HEK293 (cell line): ENCODE results near the gene BEGAIN.

Source experiments
- CTCF ChIA-PET: fragments of 350-600 bp; formaldehyde crosslinking; extraction: SDS; loops from one replicate; lab custom pipeline; 2021; ENCODE audit warnings: antibody characterized with exemption; lab: Yijun Ruan, JAX
- POLR2A ChIA-PET: fragments of 300-600 bp; formaldehyde crosslinking; extraction: SDS; loops from one replicate; lab custom pipeline; 2020; ENCODE audit warnings: antibody characterized with exemption, inconsistent platforms; lab: Yijun Ruan, JAX
- H3K27ac ChIP-seq: fragments of 200-500 bp; sonication (Bioruptor generic); 2 replicates; pipeline ENCODE4 v1.5.1; 2014; ENCODE audit warnings: low read depth, low read length, control low read depth, inconsistent platforms; ENCODE audit errors: extremely low read depth
- H3K36me3 ChIP-seq, 2 experiments: fragments of 200-500 bp in 1 of 2; sonication (Bioruptor generic) in 1 of 2; 1 replicate in 1 of 2; 2 replicates in 1 of 2; pipeline ENCODE4 v1.5.1; 2014 to 2017; ENCODE audit warnings: inconsistent platforms in 2 of 2, low read length in 2 of 2; ENCODE audit not compliant: control insufficient read depth in 2 of 2, insufficient read depth in 1 of 2
- H3K4me1 ChIP-seq: fragments of 200-500 bp; sonication (Bioruptor generic); 2 replicates; pipeline ENCODE4 v1.5.1; 2014; ENCODE audit warnings: mild to moderate bottlenecking, low read length, inconsistent platforms; ENCODE audit not compliant: control insufficient read depth, insufficient read depth
- H3K4me3 ChIP-seq: 2 replicates; pipeline ENCODE4 v1.5.1; 2011; ENCODE audit warnings: low read depth, mild to moderate bottlenecking, control low read depth, low read length, moderate library complexity
- H3K9me3 ChIP-seq: fragments of 200-500 bp; sonication (Bioruptor generic); 2 replicates; pipeline ENCODE4 v1.5.1; 2014; ENCODE audit warnings: low read depth, low read length, inconsistent platforms; ENCODE audit not compliant: control insufficient read depth, insufficient read depth
- BCL11B ChIP-seq: fragments of 450-650 bp; formaldehyde crosslinking; IDR thresholded peaks from 2 replicates; pipeline ENCODE4 v1.5.1; 2016; ENCODE audit warnings: low read depth, missing biosample characterization, missing genetic modification characterization
- GFI1B ChIP-seq: fragments of 450-650 bp; formaldehyde crosslinking; IDR thresholded peaks from 2 replicates; pipeline ENCODE4 v1.5.1; 2016; ENCODE audit warnings: missing biosample characterization, missing genetic modification characterization
- MZF1 ChIP-seq: fragments of 450-650 bp; formaldehyde crosslinking; IDR thresholded peaks from 2 replicates; pipeline ENCODE4 v1.5.1; 2017; ENCODE audit warnings: missing biosample characterization, missing genetic modification characterization, borderline replicate concordance
- PRDM1 ChIP-seq: fragments of 450-650 bp; formaldehyde crosslinking; IDR thresholded peaks from 2 replicates; pipeline ENCODE4; 2016; ENCODE audit warnings: missing biosample characterization, missing genetic modification characterization
- PRDM10 ChIP-seq: fragments of 450-650 bp; formaldehyde crosslinking; IDR thresholded peaks from 2 replicates; pipeline ENCODE4 v1.5.1; 2016; ENCODE audit warnings: missing biosample characterization, missing genetic modification characterization
- ZEB2 ChIP-seq: fragments of 450-650 bp; formaldehyde crosslinking; IDR thresholded peaks from 2 replicates; pipeline ENCODE4 v1.5.1; 2016; ENCODE audit warnings: missing biosample characterization, missing genetic modification characterization
- ZNF146 ChIP-seq: fragments of 450-650 bp; formaldehyde crosslinking; IDR thresholded peaks from 2 replicates; pipeline ENCODE4 v1.5.1; 2016; ENCODE audit warnings: missing biosample characterization, missing genetic modification characterization
- ZNF148 ChIP-seq: fragments of 450-650 bp; formaldehyde crosslinking; IDR thresholded peaks from 2 replicates; pipeline ENCODE4 v1.5.0; 2017; ENCODE audit warnings: missing biosample characterization, missing genetic modification characterization, borderline replicate concordance
- ZNF18 ChIP-seq: fragments of 450-650 bp; formaldehyde crosslinking; IDR thresholded peaks from 2 replicates; pipeline ENCODE4 v1.5.1; 2016; ENCODE audit warnings: missing biosample characterization, missing genetic modification characterization
- ZNF488 ChIP-seq: fragments of 450-650 bp; formaldehyde crosslinking; IDR thresholded peaks from 2 replicates; pipeline ENCODE4 v1.5.1; 2016; ENCODE audit warnings: missing biosample characterization, missing genetic modification characterization
- ZNF510 ChIP-seq: fragments of 450-650 bp; formaldehyde crosslinking; IDR thresholded peaks from 2 replicates; pipeline ENCODE4 v1.5.1; 2018; ENCODE audit warnings: mild to moderate bottlenecking, missing genetic modification characterization, missing biosample characterization; ENCODE audit not compliant: insufficient replicate concordance
- ZNF623 ChIP-seq: fragments of 450-650 bp; formaldehyde crosslinking; IDR thresholded peaks from 2 replicates; pipeline ENCODE4 v1.5.1; 2016; ENCODE audit warnings: missing biosample characterization, missing genetic modification characterization
- ZNF747 ChIP-seq: fragments of 450-650 bp; formaldehyde crosslinking; IDR thresholded peaks from 2 replicates; pipeline ENCODE4 v1.5.1; 2016; ENCODE audit warnings: missing biosample characterization, missing genetic modification characterization
- ZNF843 ChIP-seq: fragments of 450-650 bp; formaldehyde crosslinking; IDR thresholded peaks from 2 replicates; pipeline ENCODE4 v1.5.1; 2016; ENCODE audit warnings: missing biosample characterization, missing genetic modification characterization

The BEGAIN gene

GRCh38 chr14:100541621-100542560 lies 45.3 kb downstream of the BEGAIN start (continued):
- no peak for TF ChIP-seq ZNF843 (tag by site-specific recombination)
- no peak for TF ChIP-seq MZF1
- no peak for TF ChIP-seq ZNF747
- no peak for TF ChIP-seq ZNF623
- no peak for TF ChIP-seq PRDM1 (tag by site-specific recombination)
- TF ChIP-seq PRDM10 (tag by site-specific recombination) = no peak
- TF ChIP-seq ZEB2 (tag by site-specific recombination) = no peak
- TF ChIP-seq ZNF18 (tag by site-specific recombination) = no peak
- TF ChIP-seq ZNF146 (tag by site-specific recombination) = no peak
- TF ChIP-seq, all 188 proteins: peak for 0

GRCh38 chr14:100540926-100541620 lies 46.1 kb downstream of the BEGAIN start:
- CTCF ChIA-PET = interaction anchor here (0.5 to 1.7 kb wide), 4 partner anchors 69 to 157 kb away, joined by 3 to 6 read pairs (median 4); no protein-coding TSS in a partner anchor
- H3K36me3 ChIP-seq = no peaks in the 10 kb centered on the region
- POLR2A ChIA-PET = no interaction called here
- H3K4me3 ChIP-seq = no peak overlapping the region
- H3K9me3 ChIP-seq = no peaks in the 10 kb centered on the region
- H3K4me1 ChIP-seq = peaks cover 6% of the 10 kb centered on the region; the same call in 1 of the 2 replicates
- no peak for TF ChIP-seq GFI1B
- no peak for TF ChIP-seq BCL11B
- TF ChIP-seq ZNF488 = no peak
- no peak for TF ChIP-seq ZNF510 (tag by site-specific recombination)
- no peak for TF ChIP-seq ZEB2 (tag by site-specific recombination)
- TF ChIP-seq ZNF148 (tag by site-specific recombination) = no peak
- TF ChIP-seq, all 188 proteins: peak for 0
- no peak overlapping the region for H3K27ac ChIP-seq
